Activated naive CD8-positive, alpha-beta T cell treated with anti-CD3 and anti-CD28 coated beads for 36 hours (primary cell): Measurements from ENCODE around the gene MRPS7. TPM values are rescaled to one million over a fixed set of nuclear protein-coding genes. Genes with fewer than 3 reads are reported as not detected.

Experiments
- DNase-seq: peaks from one replicate; pipeline ENCODE4 v3.0.0; 2021
- H3K27ac Mint-ChIP-seq: one replicate; pipeline ENCODE4 v1.8.0; 2022; ENCODE audit warnings: mild to moderate bottlenecking, moderate library complexity, mixed read lengths
- H3K27me3 Mint-ChIP-seq: one replicate; pipeline ENCODE4 v1.8.0; 2022; ENCODE audit warnings: mild to moderate bottlenecking, mixed read lengths
- H3K36me3 Mint-ChIP-seq: one replicate; pipeline ENCODE4 v1.8.0; 2021; ENCODE audit warnings: mild to moderate bottlenecking, mixed read lengths
- H3K4me1 Mint-ChIP-seq: one replicate; pipeline ENCODE4 v1.8.0; 2021; ENCODE audit warnings: mixed read lengths
- H3K4me3 Mint-ChIP-seq: one replicate; pipeline ENCODE4 v1.8.0; 2022; ENCODE audit warnings: mild to moderate bottlenecking, moderate library complexity, mixed read lengths
- H3K9me3 Mint-ChIP-seq: one replicate; pipeline ENCODE4 v1.8.0; 2022; ENCODE audit warnings: mixed read lengths
- total RNA-seq, 2 experiments: library from RNA; stranded (reverse); gene quantifications; one replicate each; pipeline ENCODE4 v1.2.3, GENCODE V29; 2021

MRPS7 gene
- total RNA-seq, 2 experiments from 2014 or later, result 93.5 to 96.9 TPM

DNA sequence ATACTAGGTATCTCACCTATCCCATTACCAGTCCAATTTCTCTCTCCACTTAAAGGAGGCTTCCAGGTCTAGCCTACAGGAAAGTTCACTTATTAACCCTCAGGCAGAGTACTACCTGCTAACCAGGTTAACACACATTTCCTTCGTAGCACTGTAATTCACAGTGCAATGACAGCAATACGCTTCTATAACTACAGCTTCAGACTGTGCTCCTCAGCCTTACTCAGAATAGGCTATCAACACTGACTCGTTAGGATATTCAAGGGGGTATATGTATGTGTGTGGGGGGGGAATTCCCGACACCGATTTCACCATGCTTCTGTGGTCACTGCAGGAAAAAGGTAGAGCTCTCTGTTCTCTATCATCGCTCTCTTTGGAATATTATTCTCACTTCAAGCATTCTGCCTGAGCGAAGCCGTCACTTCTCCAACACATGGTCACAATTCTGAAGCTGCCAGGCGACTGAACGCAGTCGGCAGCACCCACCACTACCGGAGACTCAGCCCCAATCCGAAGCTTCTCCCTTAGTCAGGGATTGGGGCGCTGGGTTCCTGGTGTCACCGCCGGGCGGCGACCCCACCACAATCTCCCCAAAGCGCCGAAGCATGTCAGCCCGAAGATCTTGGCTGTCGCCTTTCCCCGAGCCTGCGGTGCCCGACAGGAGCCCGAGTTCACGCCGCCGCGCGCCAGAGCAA, 891 bp upstream of the MRPS7 start:
- Mint-ChIP-seq H3K9me3 (no peaks in the 10 kb centered on the region), H3K27me3 (no peaks in the 10 kb centered on the region), H3K36me3 (peaks cover 27% of the 10 kb centered on the region), H3K4me3 (peak overlapping the region; percentile 99), H3K4me1 (peaks cover 49% of the 10 kb centered on the region), H3K27ac (peak overlapping the region; percentile 100)
- no peak for DNase-seq

GRCh38 chr17:75262112-75262606, 480 bp downstream of the MRPS7 start:
- Mint-ChIP-seq H3K27me3 (no peaks in the 10 kb centered on the region), H3K27ac (peak overlapping the region; percentile 100), H3K4me1 (peaks cover 39% of the 10 kb centered on the region), H3K36me3 (peaks cover 32% of the 10 kb centered on the region), H3K4me3 (peak overlapping the region; percentile 99), H3K9me3 (no peaks in the 10 kb centered on the region)
- DNase-seq, result no peak

- H3K9me3 Mint-ChIP-seq, result no peaks in the 10 kb centered on the region
- H3K36me3 Mint-ChIP-seq, result peaks cover 30% of the 10 kb centered on the region
- H3K27ac Mint-ChIP-seq, result peak overlapping the region; percentile 100
- peaks cover 34% of the 10 kb centered on the region for H3K4me1 Mint-ChIP-seq
- DNase-seq, result no peak
- H3K4me3 Mint-ChIP-seq, result peak overlapping the region; percentile 99
- no peaks in the 10 kb centered on the region for H3K27me3 Mint-ChIP-seq
Observed at GRCh38 chr17:75263055-75263454, 1.4 kb downstream of the MRPS7 start.

GRCh38 chr17:75265614-75266315, 4.1 kb downstream of the MRPS7 start:
- DNase-seq, result no peak

GRCh38 chr17:75266316-75267152, 4.9 kb downstream of the MRPS7 start:
- H3K27ac Mint-ChIP-seq, result no peak overlapping the region
- H3K36me3 Mint-ChIP-seq, result peaks cover 22% of the 10 kb centered on the region
- no peak for DNase-seq

More at GRCh38 chr17:75265614-75266315, 4.1 kb downstream of the MRPS7 start:
- H3K36me3 Mint-ChIP-seq, result peaks cover 22% of the 10 kb centered on the region
- no peaks in the 10 kb centered on the region for H3K27me3 Mint-ChIP-seq
- H3K9me3 Mint-ChIP-seq, result no peaks in the 10 kb centered on the region
- no peak overlapping the region for H3K4me3 Mint-ChIP-seq
- peaks cover 30% of the 10 kb centered on the region for H3K4me1 Mint-ChIP-seq
- no peak overlapping the region for H3K27ac Mint-ChIP-seq

DNA sequence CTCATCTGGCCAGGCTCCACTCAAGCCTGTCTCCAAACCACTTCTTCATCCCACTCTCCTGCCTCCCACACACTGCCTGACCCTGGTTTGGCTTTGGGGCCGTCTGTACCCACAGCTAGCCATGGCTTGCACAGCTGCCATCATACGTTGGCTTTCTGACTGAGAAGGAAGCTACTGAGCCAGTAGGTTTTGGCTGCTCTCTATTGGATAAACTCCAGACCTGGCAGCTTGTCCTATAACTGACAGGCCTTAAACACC, 5.4 kb downstream of the MRPS7 start:
- H3K36me3 Mint-ChIP-seq, result peaks cover 25% of the 10 kb centered on the region
- peak overlapping the region; percentile 20 for H3K4me3 Mint-ChIP-seq
- no peaks in the 10 kb centered on the region for H3K9me3 Mint-ChIP-seq
- DNase-seq, result no peak
- no peak overlapping the region for H3K27ac Mint-ChIP-seq
- peaks cover 32% of the 10 kb centered on the region for H3K4me1 Mint-ChIP-seq
- H3K27me3 Mint-ChIP-seq, result no peaks in the 10 kb centered on the region

More at GRCh38 chr17:75266316-75267152, 4.9 kb downstream of the MRPS7 start:
- Mint-ChIP-seq H3K4me3 (no peak overlapping the region), H3K27me3 (no peaks in the 10 kb centered on the region), H3K4me1 (peaks cover 30% of the 10 kb centered on the region), H3K9me3 (no peaks in the 10 kb centered on the region)

GRCh38 chr17:75267411-75268232, 5.9 kb downstream of the MRPS7 start:
- Mint-ChIP-seq H3K4me1 (peaks cover 32% of the 10 kb centered on the region), H3K27me3 (no peaks in the 10 kb centered on the region), H3K9me3 (no peaks in the 10 kb centered on the region), H3K4me3 (no peak overlapping the region), H3K36me3 (peaks cover 27% of the 10 kb centered on the region), H3K27ac (peak overlapping the region; percentile 26)
- no peak for DNase-seq

DNA sequence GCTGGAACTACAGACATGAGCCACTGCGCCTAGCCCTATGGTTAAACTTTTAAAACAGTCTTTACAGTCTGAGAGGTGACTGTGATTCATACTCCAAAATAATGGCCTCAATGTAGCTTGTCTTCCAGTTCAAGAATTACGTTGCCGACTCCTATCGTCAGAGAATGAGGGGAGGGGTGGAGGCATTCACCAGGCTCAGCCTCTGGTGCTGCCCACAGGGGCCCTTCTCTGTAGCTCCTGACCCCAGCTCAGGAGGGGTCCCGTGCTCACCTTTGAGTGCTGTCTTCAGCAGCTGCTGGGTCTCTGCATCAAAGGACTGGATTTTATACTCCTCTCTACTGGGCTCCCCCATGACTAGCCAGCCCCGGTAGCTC, 8.2 kb downstream of the MRPS7 start:
- Mint-ChIP-seq H3K36me3 (peaks cover 30% of the 10 kb centered on the region), H3K4me3 (peak overlapping the region; percentile 85), H3K27me3 (no peaks in the 10 kb centered on the region), H3K27ac (peak overlapping the region; percentile 82), H3K9me3 (no peaks in the 10 kb centered on the region), H3K4me1 (peaks cover 34% of the 10 kb centered on the region)
- DNase-seq, result no peak

DNA sequence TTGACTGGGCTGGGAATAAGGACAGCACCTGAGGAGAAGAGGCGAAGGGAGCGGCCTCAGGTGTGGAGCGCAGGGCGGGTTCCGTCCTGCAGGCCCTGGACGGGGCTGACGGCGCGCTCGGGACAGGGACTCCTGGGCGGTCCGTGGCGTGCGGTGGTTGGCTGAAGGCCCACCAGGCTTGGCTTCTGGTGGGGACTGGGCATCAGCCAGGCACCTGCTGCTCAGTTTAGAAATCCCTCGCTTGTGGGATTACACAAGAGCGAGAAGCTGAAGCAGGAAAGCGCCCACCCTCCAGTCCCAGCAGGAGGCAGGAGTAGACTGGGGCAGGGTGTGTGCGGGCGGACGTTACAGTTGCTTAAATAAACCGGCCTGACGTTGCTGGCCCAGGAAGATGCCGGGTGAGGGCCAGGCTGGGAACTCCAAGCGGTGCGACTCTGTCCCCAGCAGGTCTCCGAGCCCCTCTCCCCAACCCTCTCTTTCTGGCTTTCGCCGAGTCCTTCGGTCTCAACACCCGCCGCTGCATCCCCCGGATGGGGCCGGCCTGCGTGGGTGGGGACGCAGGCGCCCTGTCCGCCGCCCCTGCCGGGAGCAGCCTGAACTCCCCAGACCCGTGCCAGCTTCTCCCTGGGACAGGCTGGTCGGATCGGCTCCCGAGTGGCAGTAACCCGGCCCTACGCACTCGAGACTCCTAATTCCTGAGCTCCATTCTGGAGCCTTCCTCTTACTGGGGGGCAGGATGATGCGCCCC, 8.7 kb downstream of the MRPS7 start:
- DNase-seq, result peak; percentile 77
- peaks cover 32% of the 10 kb centered on the region for H3K36me3 Mint-ChIP-seq
- no peaks in the 10 kb centered on the region for H3K9me3 Mint-ChIP-seq
- H3K4me3 Mint-ChIP-seq, result peak overlapping the region; percentile 85
- H3K4me1 Mint-ChIP-seq, result peaks cover 37% of the 10 kb centered on the region
- no peaks in the 10 kb centered on the region for H3K27me3 Mint-ChIP-seq
- H3K27ac Mint-ChIP-seq, result peak overlapping the region; percentile 82

DNA sequence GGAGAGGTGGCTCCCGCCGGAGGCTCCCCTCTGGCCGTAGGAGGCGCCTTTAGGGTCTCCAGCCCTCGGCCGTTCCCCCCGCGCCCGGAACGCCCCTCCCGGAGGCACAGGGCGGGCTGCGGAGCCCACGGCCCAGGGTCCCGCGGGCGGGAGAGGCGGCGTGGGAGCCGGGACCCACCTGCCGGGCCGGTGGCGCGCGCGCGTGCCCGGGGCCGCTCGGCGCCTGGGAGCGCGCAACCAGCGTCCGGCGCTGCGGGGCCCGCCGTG, 9.2 kb downstream of the MRPS7 start, which contains the start of gene MIF4GD:
TSS of gene MIF4GD (minus strand) at position 266 of the 267 bp plus-strand sequence. CDS start 1,036 bp downstream, outside the sequence.
- H3K9me3 Mint-ChIP-seq, result no peaks in the 10 kb centered on the region
- H3K4me3 Mint-ChIP-seq, result peak within 1 kb of the TSS; percentile 90
- H3K4me1 Mint-ChIP-seq, result peaks cover 37% of the 10 kb centered on the region
- H3K27ac Mint-ChIP-seq, result peak within 1 kb of the TSS; percentile 89
- H3K27me3 Mint-ChIP-seq, result no peaks in the 10 kb centered on the region
- no peak for DNase-seq
- H3K36me3 Mint-ChIP-seq, result peaks cover 30% of the 10 kb centered on the region

DNA sequence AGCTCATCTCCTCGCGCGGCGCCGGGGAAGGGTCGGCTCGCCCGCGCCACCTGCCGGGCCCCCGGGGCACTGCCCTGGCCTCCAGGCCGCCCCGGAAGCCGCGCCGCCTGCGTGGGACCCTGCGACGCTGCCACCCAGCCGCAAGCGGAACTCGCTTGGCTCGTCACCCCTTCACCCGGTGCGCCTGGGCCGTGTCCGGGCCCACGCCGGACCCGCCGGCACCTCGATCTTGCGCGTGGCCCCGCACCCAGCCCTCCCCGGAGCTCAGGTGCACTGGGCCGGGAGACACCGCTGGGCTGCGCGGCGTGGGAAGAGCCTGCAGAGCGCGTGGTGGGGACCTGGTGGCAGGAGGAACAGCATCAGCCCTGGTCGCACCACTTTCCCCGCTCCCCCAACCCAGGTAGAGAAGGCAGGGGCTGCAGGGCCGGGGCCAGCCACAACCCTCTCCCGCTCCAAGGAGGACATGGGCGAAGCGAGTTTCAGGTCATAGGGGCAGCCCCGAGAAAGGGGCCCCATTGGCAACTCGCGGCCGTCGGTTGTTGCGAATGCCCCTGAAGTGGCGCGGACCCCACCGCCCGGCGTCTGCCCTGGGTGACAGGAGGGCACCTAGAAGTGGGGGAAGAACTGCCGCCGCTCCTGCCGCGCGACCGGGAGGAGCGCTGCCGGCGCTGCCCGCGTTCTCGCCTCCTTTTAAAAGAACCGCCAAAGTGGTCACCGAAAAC, 9.7 kb downstream of the MRPS7 start:
- Mint-ChIP-seq H3K36me3 (peaks cover 29% of the 10 kb centered on the region), H3K4me1 (peaks cover 37% of the 10 kb centered on the region)

GRCh38 chr17:75271955-75272847, 10.5 kb downstream of the MRPS7 start:
- peak overlapping the region; percentile 90 for H3K4me3 Mint-ChIP-seq
- no peaks in the 10 kb centered on the region for H3K9me3 Mint-ChIP-seq
- no peaks in the 10 kb centered on the region for H3K27me3 Mint-ChIP-seq
- H3K4me1 Mint-ChIP-seq, result peaks cover 35% of the 10 kb centered on the region
- peaks cover 26% of the 10 kb centered on the region for H3K36me3 Mint-ChIP-seq
- H3K27ac Mint-ChIP-seq, result peak overlapping the region; percentile 89
- peak; percentile 20 for DNase-seq

More for the DNA sequence above, 9.7 kb downstream of the MRPS7 start:
- Mint-ChIP-seq H3K27ac (peak overlapping the region; percentile 89), H3K9me3 (no peaks in the 10 kb centered on the region), H3K4me3 (peak overlapping the region; percentile 90), H3K27me3 (no peaks in the 10 kb centered on the region)
- peak; percentile 95 for DNase-seq

DNA sequence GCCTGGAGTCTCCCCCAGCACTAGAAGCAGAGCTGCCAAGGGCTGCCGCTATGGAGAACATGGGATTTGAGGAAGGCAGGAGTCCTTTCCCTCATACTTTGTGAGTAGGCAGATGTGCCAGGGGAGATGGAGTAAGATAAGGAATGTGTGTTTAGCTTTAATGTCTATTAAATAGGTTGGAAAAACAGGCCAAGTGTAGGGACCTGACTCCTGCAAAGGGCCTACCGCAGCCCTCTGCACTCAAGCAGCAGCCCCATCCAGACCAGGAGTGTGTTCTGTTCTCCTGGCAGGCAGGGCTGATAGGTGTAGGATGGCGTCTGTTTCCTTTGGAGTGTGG, 11.1 kb downstream of the MRPS7 start:
- DNase-seq, result no peak
- Mint-ChIP-seq H3K4me1 (peaks cover 34% of the 10 kb centered on the region), H3K27ac (peak overlapping the region; percentile 69), H3K27me3 (no peaks in the 10 kb centered on the region), H3K36me3 (peaks cover 26% of the 10 kb centered on the region), H3K9me3 (no peaks in the 10 kb centered on the region), H3K4me3 (peak overlapping the region; percentile 90)
